ENCODE measurements around the gene DSCAM. TPM values are rescaled to one million over a fixed set of nuclear protein-coding genes. Genes with fewer than 3 reads are reported as not detected.

Gene DSCAM
- total RNA-seq, 1 experiment from 2014 or later, result not detected

GRCh38 chr21:40719615-40720014 lies 127.3 kb downstream of the DSCAM start:
- Histone ChIP-seq H3K4me1 (ENCODE audit: control insufficient read depth in 1 of 2, insufficient read depth in 2 of 2, low read length in 2 of 2) (no peaks in the 10 kb centered on the region), H3K9ac (ENCODE audit: low read length) (no peak overlapping the region), H3K36me3 (ENCODE audit: control insufficient read depth in 1 of 2, insufficient read depth in 2 of 2, low read length in 2 of 2) (no peaks in the 10 kb centered on the region), H2AFZ (ENCODE audit: low read depth, low read length, poor library complexity, severe bottlenecking) (no peak overlapping the region), H3K79me2 (ENCODE audit: insufficient read depth, low read length) (no peaks in the 10 kb centered on the region), H3K27ac (ENCODE audit: low read depth, low read length) (no peak overlapping the region), H3K4me3 (replicated peaks in 1 of 2; ENCODE audit: low read depth in 1 of 2, low read length in 2 of 2) (no peak overlapping the region), H3K27me3 (ENCODE audit: insufficient read depth, low read length) (no peaks in the 10 kb centered on the region), H3K9me3 (ENCODE audit: control insufficient read depth in 1 of 2, insufficient read depth in 1 of 2, low read depth in 1 of 2, low read length in 2 of 2) (peaks cover 15 to 25% of the 10 kb centered on the region in 2 experiments; a peak in 2 of 4 replicates), H4K20me1 (ENCODE audit: insufficient read depth) (no peaks in the 10 kb centered on the region), H3K4me2 (ENCODE audit: low read length) (no peak overlapping the region), H3K9me2 (ENCODE audit: insufficient read depth) (no peaks in the 10 kb centered on the region)
- intact Hi-C loops (cut with micrococcal nuclease), result no loop called here
- DNase-seq (ENCODE audit: low read depth, low spot score) (no peak), ATAC-seq (no peak)
- TF ChIP-seq EZH2 (IDR thresholded peaks at IDR 0.05) (no peak), CEBPB (IDR thresholded peaks at IDR 0.05; ENCODE audit: low read depth) (no peak), POLR2A (IDR thresholded peaks at IDR 0.05; ENCODE audit: borderline replicate concordance, extremely low read depth, insufficient read depth, insufficient read length) (no peak), SIN3A (IDR thresholded peaks at IDR 0.05; ENCODE audit: low read depth) (no peak), MAX (IDR thresholded peaks at IDR 0.05) (no peak), REST (IDR thresholded peaks at IDR 0.05; ENCODE audit: low read depth) (no peak), RAD21 (IDR thresholded peaks at IDR 0.05; ENCODE audit: low read depth) (no peak), FOSL1 (IDR thresholded peaks at IDR 0.05; ENCODE audit: low read depth) (no peak), YY1 (IDR thresholded peaks at IDR 0.05; ENCODE audit: extremely low read depth, insufficient replicate concordance, low read depth, low read length) (no peak)
- CTCF ChIA-PET, result no interaction called here
- RAD21 ChIA-PET (ENCODE audit: low non-redundant PET in 1 of 2, low total read pairs in 2 of 2, uncharacterized antibody in 2 of 2, unreplicated experiment in 2 of 2), result no interaction called here
- POLR2A ChIA-PET, result no interaction called here
- BruUV-seq (replicated peaks), result no TSS peak

All from HCT116 (cell line).